MM.1S (cell line): ENCODE data around the gene TM4SF18.

Experiments
- CTCF ChIP-seq: fragments of 300-600 bp; sonication (generic); IDR thresholded peaks from 2 replicates; pipeline ENCODE4 v1.5.1; 2016; ENCODE audit warnings: antibody characterized with exemption, low read length, mixed read lengths
- EZH2 ChIP-seq: fragments of 300-600 bp; sonication (generic); optimal IDR thresholded peaks from 2 replicates; pipeline ENCODE3; 2017; ENCODE audit warnings: low read depth, mild to moderate bottlenecking, antibody characterized with exemption, low read length, mixed read lengths
- EZH2phosphoT487 ChIP-seq: fragments of 300-600 bp; sonication (generic); IDR thresholded peaks from 2 replicates; pipeline ENCODE4 v1.6.1; 2018; ENCODE audit warnings: antibody characterized with exemption, low read length

GRCh38 chr3:149375501-149376196 lies 42.2 kb upstream of the TM4SF18 start:
- TF ChIP-seq EZH2, result no peak
- no peak for TF ChIP-seq CTCF
- no peak for TF ChIP-seq EZH2phosphoT487
